Measurements from ENCODE around the gene BICRA.
"Not testable (repeated sequence)": the region's sequence is repeated elsewhere in the genome, so short reads cannot be mapped to it uniquely, and the experiment has no call there.

BICRA gene

GRCh38 chr19:47631681-47632446 lies 22.9 kb downstream of the BICRA start:
- DNase-seq = no peak

GRCh38 chr19:47633517-47633916 lies 24.6 kb downstream of the BICRA start:
- no peak for DNase-seq

GRCh38 chr19:47633996-47634395 lies 25.1 kb downstream of the BICRA start:
- DNase-seq = no peak

GRCh38 chr19:47635152-47635754 lies 26.3 kb downstream of the BICRA start:
- DNase-seq = not testable (repeated sequence)

- no peak for DNase-seq
These were observed 28.6 kb downstream of the BICRA start for GRCh38 chr19:47637550-47637949.

- no peak for DNase-seq
These were observed 33.1 kb downstream of the BICRA start for GRCh38 chr19:47641891-47642485.

- DNase-seq = no peak
These were observed 34.3 kb downstream of the BICRA start for GRCh38 chr19:47643281-47643680.

GRCh38 chr19:47644199-47644598 lies 35.3 kb downstream of the BICRA start:
- no peak for DNase-seq

GRCh38 chr19:47644743-47645482 lies 36.0 kb downstream of the BICRA start:
- no peak for DNase-seq

- no peak for DNase-seq
These were observed 38.0 kb downstream of the BICRA start for GRCh38 chr19:47646924-47647323.

- no peak for DNase-seq
These were observed 40.7 kb downstream of the BICRA start for GRCh38 chr19:47649588-47649987.

GRCh38 chr19:47650700-47651099 lies 41.8 kb downstream of the BICRA start:
- no peak for DNase-seq

- DNase-seq = no peak
These were observed 42.2 kb downstream of the BICRA start for GRCh38 chr19:47651132-47651531.

GRCh38 chr19:47651691-47652090 lies 42.8 kb downstream of the BICRA start:
- DNase-seq = no peak

GRCh38 chr19:47652285-47652684 lies 43.4 kb downstream of the BICRA start:
- no peak for DNase-seq

GRCh38 chr19:47653856-47654255 lies 44.9 kb downstream of the BICRA start:
- DNase-seq = no peak

GRCh38 chr19:47657719-47658118 lies 48.8 kb downstream of the BICRA start:
- DNase-seq = no peak

GRCh38 chr19:47658431-47659348 lies 49.8 kb downstream of the BICRA start:
- DNase-seq = no peak

GRCh38 chr19:47660435-47660832 lies 51.5 kb downstream of the BICRA start:
- DNase-seq = no peak

- no peak for DNase-seq
These were observed 52.2 kb downstream of the BICRA start for GRCh38 chr19:47661161-47661560.

GRCh38 chr19:47661611-47662010 lies 52.7 kb downstream of the BICRA start:
- no peak for DNase-seq

- no peak for DNase-seq
These were observed 54.5 kb downstream of the BICRA start for GRCh38 chr19:47663435-47663910.
